MM.1S (cell line): ENCODE results near the gene USP49.

Experiments used
- EZH2 ChIP-seq: fragments of 300-600 bp; sonication (generic); optimal IDR thresholded peaks from 2 replicates; pipeline ENCODE3; 2017; ENCODE audit warnings: low read depth, mild to moderate bottlenecking, antibody characterized with exemption, low read length, mixed read lengths
- TF ChIP-seq, protein P1 (sequence below): fragments of 300-600 bp; sonication (generic); IDR thresholded peaks from 2 replicates; pipeline ENCODE4 v1.5.1; 2016; ENCODE audit warnings: antibody characterized with exemption, low read length, mixed read lengths

GRCh38 chr6:41874741-41875140, 20.4 kb downstream of the USP49 start:
- TF ChIP-seq, protein P1, sequence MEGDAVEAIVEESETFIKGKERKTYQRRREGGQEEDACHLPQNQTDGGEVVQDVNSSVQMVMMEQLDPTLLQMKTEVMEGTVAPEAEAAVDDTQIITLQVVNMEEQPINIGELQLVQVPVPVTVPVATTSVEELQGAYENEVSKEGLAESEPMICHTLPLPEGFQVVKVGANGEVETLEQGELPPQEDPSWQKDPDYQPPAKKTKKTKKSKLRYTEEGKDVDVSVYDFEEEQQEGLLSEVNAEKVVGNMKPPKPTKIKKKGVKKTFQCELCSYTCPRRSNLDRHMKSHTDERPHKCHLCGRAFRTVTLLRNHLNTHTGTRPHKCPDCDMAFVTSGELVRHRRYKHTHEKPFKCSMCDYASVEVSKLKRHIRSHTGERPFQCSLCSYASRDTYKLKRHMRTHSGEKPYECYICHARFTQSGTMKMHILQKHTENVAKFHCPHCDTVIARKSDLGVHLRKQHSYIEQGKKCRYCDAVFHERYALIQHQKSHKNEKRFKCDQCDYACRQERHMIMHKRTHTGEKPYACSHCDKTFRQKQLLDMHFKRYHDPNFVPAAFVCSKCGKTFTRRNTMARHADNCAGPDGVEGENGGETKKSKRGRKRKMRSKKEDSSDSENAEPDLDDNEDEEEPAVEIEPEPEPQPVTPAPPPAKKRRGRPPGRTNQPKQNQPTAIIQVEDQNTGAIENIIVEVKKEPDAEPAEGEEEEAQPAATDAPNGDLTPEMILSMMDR, result no peak
- no peak for TF ChIP-seq EZH2
